ENCODE data around the gene MPRIP. TPM values are rescaled to one million over a fixed set of nuclear protein-coding genes. Genes with fewer than 3 reads are reported as not detected.
A peak's percentile ranks its signal among the peaks of the same experiment; 100 is the strongest.

The MPRIP gene
- total RNA-seq, 1 donor from 2014 or later: 392 TPM

GRCh38 chr17:17172001-17172939 is 130.0 kb downstream of the MPRIP start:
- peaks cover 11% of the 10 kb centered on the region for H3K27me3 Mint-ChIP-seq (ENCODE audit: unreplicated experiment)
- no peak for DNase-seq (ENCODE audit: low spot score)
- H3K4me1 Mint-ChIP-seq (ENCODE audit: unreplicated experiment): peaks cover under 1% of the 10 kb centered on the region
- H3K27ac Mint-ChIP-seq (ENCODE audit: unreplicated experiment): peak overlapping the region; percentile 84
- H3K9me3 Mint-ChIP-seq (ENCODE audit: unreplicated experiment): no peaks in the 10 kb centered on the region
- no peak for TF ChIP-seq CTCF (IDR thresholded peaks at IDR 0.05; ENCODE audit: unreplicated experiment)
- peak overlapping the region; percentile 85 for H3K4me3 Mint-ChIP-seq (ENCODE audit: unreplicated experiment)
- peaks cover 61% of the 10 kb centered on the region for H3K36me3 Mint-ChIP-seq (ENCODE audit: low read depth, unreplicated experiment)

DNA sequence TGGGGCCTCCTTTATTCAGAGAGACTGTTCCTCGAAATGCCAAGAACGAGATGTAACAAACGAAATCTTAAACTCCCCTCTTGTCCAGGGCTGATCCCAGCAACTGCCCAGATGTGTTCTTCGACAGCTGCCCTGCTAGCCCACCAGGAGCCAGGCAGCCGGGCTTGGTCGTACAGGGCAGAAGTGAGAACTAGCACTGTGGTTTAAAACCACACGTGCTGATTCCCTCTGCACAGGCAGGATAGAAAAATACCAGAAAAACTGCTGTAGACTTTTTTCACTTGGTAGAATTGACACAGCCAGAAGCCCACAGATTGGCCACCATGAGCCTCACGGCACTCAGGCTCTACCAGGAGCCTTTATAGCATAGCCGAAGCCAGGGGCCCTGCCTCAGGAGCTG is 130.7 kb downstream of the MPRIP start:
- Mint-ChIP-seq H3K4me3 (ENCODE audit: unreplicated experiment) (no peak overlapping the region), H3K9me3 (ENCODE audit: unreplicated experiment) (no peaks in the 10 kb centered on the region), H3K27ac (ENCODE audit: unreplicated experiment) (peak overlapping the region; percentile 37), H3K36me3 (ENCODE audit: low read depth, unreplicated experiment) (peaks cover 65% of the 10 kb centered on the region), H3K27me3 (ENCODE audit: unreplicated experiment) (peaks cover 8% of the 10 kb centered on the region), H3K4me1 (ENCODE audit: unreplicated experiment) (no peaks in the 10 kb centered on the region)
- TF ChIP-seq CTCF (IDR thresholded peaks at IDR 0.05; ENCODE audit: unreplicated experiment): no peak
- DNase-seq (ENCODE audit: low spot score): no peak

DNA sequence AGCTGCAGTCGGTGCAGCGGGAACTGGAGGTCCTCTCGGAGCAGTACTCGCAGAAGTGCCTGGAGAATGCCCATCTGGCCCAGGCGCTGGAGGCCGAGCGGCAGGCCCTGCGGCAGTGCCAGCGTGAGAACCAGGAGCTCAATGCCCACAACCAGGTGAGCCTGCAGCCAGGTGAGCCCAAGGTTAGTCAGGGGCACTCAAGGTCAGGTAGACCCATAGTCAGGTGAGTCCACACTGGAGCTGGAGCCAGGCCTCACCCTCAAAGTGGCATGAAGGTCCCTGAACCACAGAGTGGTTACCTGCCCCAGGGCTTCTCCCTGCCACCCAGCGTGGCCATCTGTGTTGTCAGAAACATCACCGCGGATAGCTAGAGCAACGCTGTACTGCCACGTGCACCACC is 131.7 kb downstream of the MPRIP start:
- Mint-ChIP-seq H3K36me3 (ENCODE audit: low read depth, unreplicated experiment) (peaks cover 64% of the 10 kb centered on the region), H3K27ac (ENCODE audit: unreplicated experiment) (no peak overlapping the region), H3K4me1 (ENCODE audit: unreplicated experiment) (no peaks in the 10 kb centered on the region), H3K4me3 (ENCODE audit: unreplicated experiment) (no peak overlapping the region), H3K9me3 (ENCODE audit: unreplicated experiment) (no peaks in the 10 kb centered on the region), H3K27me3 (ENCODE audit: unreplicated experiment) (peaks cover 8% of the 10 kb centered on the region)
- DNase-seq (ENCODE audit: low spot score): no peak
- TF ChIP-seq CTCF (IDR thresholded peaks at IDR 0.05; ENCODE audit: unreplicated experiment): no peak

GRCh38 chr17:17175340-17175739 is 133.1 kb downstream of the MPRIP start:
- no peak for DNase-seq (ENCODE audit: low spot score)
- no peak overlapping the region for H3K4me3 Mint-ChIP-seq (ENCODE audit: unreplicated experiment)
- H3K36me3 Mint-ChIP-seq (ENCODE audit: low read depth, unreplicated experiment): peaks cover 58% of the 10 kb centered on the region
- H3K9me3 Mint-ChIP-seq (ENCODE audit: unreplicated experiment): no peaks in the 10 kb centered on the region
- TF ChIP-seq CTCF (IDR thresholded peaks at IDR 0.05; ENCODE audit: unreplicated experiment): no peak
- H3K27me3 Mint-ChIP-seq (ENCODE audit: unreplicated experiment): peaks cover 7% of the 10 kb centered on the region
- no peak overlapping the region for H3K27ac Mint-ChIP-seq (ENCODE audit: unreplicated experiment)
- no peaks in the 10 kb centered on the region for H3K4me1 Mint-ChIP-seq (ENCODE audit: unreplicated experiment)

DNA sequence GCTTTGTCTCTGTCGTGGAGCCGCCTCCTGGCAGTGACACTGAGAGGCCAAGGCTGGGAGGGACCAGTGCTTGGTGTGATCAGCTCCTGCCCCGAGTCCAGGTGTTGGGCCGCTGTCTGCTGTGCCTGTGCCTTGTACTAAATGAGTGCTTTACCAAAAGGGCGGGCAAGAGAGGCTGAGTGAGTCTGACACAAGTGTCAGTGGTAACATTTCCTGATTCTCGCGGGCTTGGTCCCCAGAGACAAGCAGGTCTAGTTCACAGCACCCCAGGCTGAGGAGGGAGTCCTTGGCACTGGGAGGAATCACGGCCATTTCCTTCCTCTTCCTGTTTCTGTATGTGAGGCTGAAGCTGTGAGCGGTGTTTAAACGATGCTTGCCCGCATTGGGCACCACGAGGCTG is 133.7 kb downstream of the MPRIP start:
- peaks cover 63% of the 10 kb centered on the region for H3K36me3 Mint-ChIP-seq (ENCODE audit: low read depth, unreplicated experiment)
- no peak for TF ChIP-seq CTCF (IDR thresholded peaks at IDR 0.05; ENCODE audit: unreplicated experiment)
- no peak overlapping the region for H3K27ac Mint-ChIP-seq (ENCODE audit: unreplicated experiment)
- no peak overlapping the region for H3K4me3 Mint-ChIP-seq (ENCODE audit: unreplicated experiment)
- DNase-seq (ENCODE audit: low spot score): no peak
- H3K27me3 Mint-ChIP-seq (ENCODE audit: unreplicated experiment): peaks cover 11% of the 10 kb centered on the region
- no peaks in the 10 kb centered on the region for H3K4me1 Mint-ChIP-seq (ENCODE audit: unreplicated experiment)
- no peaks in the 10 kb centered on the region for H3K9me3 Mint-ChIP-seq (ENCODE audit: unreplicated experiment)
